Neural cell (in vitro differentiated cells): ENCODE measurements around the gene CDK15. TPM values are rescaled to one million over a fixed set of nuclear protein-coding genes. Genes with fewer than 3 reads are reported as not detected.
A peak's percentile ranks its signal among the peaks of the same experiment; 100 is the strongest.

ENCODE experiments used
- H2AFZ ChIP-seq: fragments of 200-600, 300-800 bp; sonication (generic), shearing (Covaris generic); 2 replicates; pipeline ENCODE4 v1.6.0; 2014; ENCODE audit warnings: low read depth, mild to moderate bottlenecking, antibody characterized with exemption, low read length, moderate library complexity
- H3F3A ChIP-seq: fragments of 200-600 bp; shearing (Covaris generic); 2 replicates; pipeline ENCODE4 v1.6.1; 2016; ENCODE audit warnings: mild to moderate bottlenecking, moderate library complexity, mixed read lengths, antibody characterized with exemption, low read length; ENCODE audit not compliant: insufficient read depth, poor library complexity, severe bottlenecking
- H3K27ac ChIP-seq: fragments of 200-600, 300-800 bp; sonication (generic), shearing (Covaris generic); 2 replicates; pipeline ENCODE4 v1.5.1; 2014; ENCODE audit warnings: mild to moderate bottlenecking, low read length, moderate library complexity
- H3K27me3 ChIP-seq: fragments of 300-800, 200-600 bp; sonication (generic), shearing (Covaris generic); 2 replicates; pipeline ENCODE4 v1.6.0; 2014; ENCODE audit warnings: mild to moderate bottlenecking, low read depth, low read length, moderate library complexity; ENCODE audit not compliant: insufficient read depth
- H3K36me3 ChIP-seq: fragments of 300-800, 200-600 bp; sonication (generic), shearing (Covaris generic); 2 replicates; pipeline ENCODE4 v1.5.1; 2014; ENCODE audit warnings: mild to moderate bottlenecking, antibody characterized with exemption, low read length, moderate library complexity; ENCODE audit not compliant: insufficient read depth
- H3K4me2 ChIP-seq: fragments of 300-800, 200-600 bp; sonication (generic), shearing (Covaris generic); 2 replicates; pipeline ENCODE4 v1.6.0; 2014; ENCODE audit warnings: mild to moderate bottlenecking, low read length
- H3K4me3 ChIP-seq: fragments of 300-800, 200-600 bp; sonication (generic), shearing (Covaris generic); 2 replicates; pipeline ENCODE4 v1.5.1; 2014; ENCODE audit warnings: mild to moderate bottlenecking, low read length, moderate library complexity
- H3K79me2 ChIP-seq: fragments of 200-600 bp; shearing (Covaris generic); replicated peaks from 2 replicates; pipeline ENCODE4 v1.6.0; 2014; ENCODE audit warnings: mild to moderate bottlenecking, low read length, moderate library complexity; ENCODE audit not compliant: insufficient read depth
- H3K9ac ChIP-seq: fragments of 300-800, 200-600 bp; sonication (generic), shearing (Covaris generic); 2 replicates; pipeline ENCODE4 v1.6.1; 2016; ENCODE audit warnings: mild to moderate bottlenecking, low read length, mixed read lengths
- H3K9me2 ChIP-seq: fragments of 200-600 bp; shearing (Covaris generic); 2 replicates; pipeline ENCODE4 v1.6.1; 2016; ENCODE audit warnings: mild to moderate bottlenecking, low read length, mixed read lengths; ENCODE audit not compliant: insufficient read depth
- H3K9me3 ChIP-seq: fragments of 200-600, 300-800 bp; sonication (generic), shearing (Covaris generic); 2 replicates; pipeline ENCODE4 v1.6.1; 2016; ENCODE audit warnings: mild to moderate bottlenecking, mixed run types, low read length, moderate library complexity, mixed read lengths
- H4K20me1 ChIP-seq: fragments of 200-600 bp; shearing (Covaris generic); 2 replicates; pipeline ENCODE4 v1.6.1; 2016; ENCODE audit warnings: mild to moderate bottlenecking, mixed run types; ENCODE audit not compliant: insufficient read depth
- CTCF ChIP-seq: fragments of 450-650 bp; IDR thresholded peaks from 2 replicates; pipeline ENCODE4 v1.5.1; 2014; ENCODE audit warnings: antibody characterized with exemption, mild to moderate bottlenecking, moderate library complexity; ENCODE audit not compliant: poor library complexity, severe bottlenecking
- EZH2 ChIP-seq: fragments of 200-600, 300-800 bp; shearing (Covaris generic), sonication (generic); IDR thresholded peaks from 2 replicates; pipeline ENCODE4 v1.6.1; 2014; ENCODE audit warnings: antibody characterized with exemption, low read length, borderline replicate concordance, mild to moderate bottlenecking; ENCODE audit not compliant: insufficient read depth, poor library complexity, severe bottlenecking
- MXI1 ChIP-seq: fragments of 450-650 bp; conservative IDR thresholded peaks from 2 replicates; pipeline ENCODE4 v1.6.1; 2014; ENCODE audit warnings: antibody characterized with exemption, mild to moderate bottlenecking; ENCODE audit not compliant: poor library complexity, severe bottlenecking
- RAD21 ChIP-seq: fragments of 450-650 bp; conservative IDR thresholded peaks from 2 replicates; pipeline ENCODE4 v1.6.1; 2014; ENCODE audit warnings: antibody characterized with exemption, mild to moderate bottlenecking, moderate library complexity
- REST ChIP-seq: IDR thresholded peaks from 2 replicates; pipeline ENCODE4 v1.6.1; 2012; ENCODE audit warnings: borderline replicate concordance
- SMC3 ChIP-seq: fragments of 450-650 bp; conservative IDR thresholded peaks from 2 replicates; pipeline ENCODE4 v1.6.1; 2014; ENCODE audit warnings: antibody characterized with exemption, mild to moderate bottlenecking, moderate library complexity; ENCODE audit not compliant: poor library complexity
- TAF1 ChIP-seq: IDR thresholded peaks from 2 replicates; pipeline ENCODE4 v1.6.1; 2012; ENCODE audit warnings: low read depth
- polyA plus RNA-seq: library from polyadenylated mRNA; depleted of rRNA; stranded (reverse); fragments of >200 nt; gene quantifications from 2 replicates; pipeline ENCODE4 v1.2.3, GENCODE V29; 2014

CDK15 gene
- polyA plus RNA-seq, 1 donor from 2014 or later = 0.09 TPM

- Histone ChIP-seq H3K4me3 (peak overlapping the region; percentile 87), H3K27ac (no peak overlapping the region), H3K9me2 (no peaks in the 10 kb centered on the region), H3K9me3 (no peaks in the 10 kb centered on the region), H3K79me2 (peaks cover 60% of the 10 kb centered on the region), H3K4me2 (peak overlapping the region; percentile 41), H3F3A (peaks cover 3% of the 10 kb centered on the region), H4K20me1 (no peaks in the 10 kb centered on the region), H2AFZ (no peak overlapping the region), H3K9ac (no peak overlapping the region), H3K27me3 (no peaks in the 10 kb centered on the region), H3K36me3 (no peaks in the 10 kb centered on the region)
- TF ChIP-seq CTCF (no peak), TAF1 (no peak), REST (no peak), EZH2 (no peak)
These were observed 28.5 kb upstream of the CDK15 start for GRCh38 chr2:201777869-201778268.

GRCh38 chr2:201779901-201780673 lies 26.2 kb upstream of the CDK15 start:
- peak overlapping the region; percentile 87 for H3K4me3 ChIP-seq
- no peaks in the 10 kb centered on the region for H3K9me3 ChIP-seq
- no peaks in the 10 kb centered on the region for H3K36me3 ChIP-seq
- TF ChIP-seq RAD21 (no peak), CTCF (peak; percentile 8), SMC3 (no peak), TAF1 (peak; percentile 60), EZH2 (no peak), MXI1 (no peak)
- H3F3A ChIP-seq = peaks cover 3% of the 10 kb centered on the region
- peak overlapping the region; percentile 86 for H3K27ac ChIP-seq
- no peaks in the 10 kb centered on the region for H4K20me1 ChIP-seq
- peaks cover 39% of the 10 kb centered on the region for H3K79me2 ChIP-seq
- H3K4me2 ChIP-seq = peak overlapping the region; percentile 89
- peak overlapping the region; percentile 84 for H2AFZ ChIP-seq
- H3K27me3 ChIP-seq = no peaks in the 10 kb centered on the region
- H3K9ac ChIP-seq = peak overlapping the region; percentile 86
- H3K9me2 ChIP-seq = no peaks in the 10 kb centered on the region
